Activated CD4-positive, alpha-beta T cell treated with anti-CD3 and anti-CD28 coated beads, Interleukin-2, amount 50 U/mL, for 1 hour (primary cell): Measurements from ENCODE around the gene C2CD3.
A peak's percentile ranks its signal among the peaks of the same experiment; 100 is the strongest.
"Not testable (repeated sequence)": the region's sequence is repeated elsewhere in the genome, so short reads cannot be mapped to it uniquely, and the experiment has no call there.

ENCODE experiments used
- DNase-seq: peaks from one replicate; pipeline ENCODE4 v3.0.0-alpha.2; 2020

C2CD3 gene

GRCh38 chr11:73999581-74000306 lies 171.1 kb downstream of the C2CD3 start:
- DNase-seq: no peak

GRCh38 chr11:73998846-73999575 lies 171.8 kb downstream of the C2CD3 start:
- no peak for DNase-seq

GRCh38 chr11:73997120-73997770 lies 173.6 kb downstream of the C2CD3 start:
- DNase-seq: no peak

- no peak for DNase-seq
These were observed 174.5 kb downstream of the C2CD3 start for GRCh38 chr11:73996161-73996747.

- DNase-seq: no peak
These were observed 175.1 kb downstream of the C2CD3 start for GRCh38 chr11:73995731-73996130.

- DNase-seq: no peak
These were observed 175.6 kb downstream of the C2CD3 start for GRCh38 chr11:73995247-73995646.

- no peak for DNase-seq
These were observed 179.3 kb downstream of the C2CD3 start for GRCh38 chr11:73991471-73992006.

GRCh38 chr11:73990730-73991129 lies 180.1 kb downstream of the C2CD3 start:
- no peak for DNase-seq

- DNase-seq: no peak
These were observed 181.6 kb downstream of the C2CD3 start for GRCh38 chr11:73989156-73989555.

- no peak for DNase-seq
These were observed 182.6 kb downstream of the C2CD3 start for GRCh38 chr11:73988227-73988626.

- DNase-seq: not testable (repeated sequence)
These were observed 185.1 kb downstream of the C2CD3 start for GRCh38 chr11:73985661-73986060.

GRCh38 chr11:73983741-73984538 lies 186.9 kb downstream of the C2CD3 start:
- no peak for DNase-seq

GRCh38 chr11:73982990-73983740 lies 187.6 kb downstream of the C2CD3 start:
- DNase-seq: peak; percentile 91

- DNase-seq: peak; percentile 85
These were observed 188.2 kb downstream of the C2CD3 start, which contains the start of gene UCP2 for GRCh38 chr11:73982595-73982989. UCP2 (minus strand) TSS chr11:73982843; CDS start chr11:73978378, 4,465 bp downstream.

GRCh38 chr11:73981051-73981805 lies 189.6 kb downstream of the C2CD3 start:
- no peak for DNase-seq

GRCh38 chr11:73980001-73980961 lies 190.5 kb downstream of the C2CD3 start:
- DNase-seq: peak; percentile 81

GRCh38 chr11:73978576-73979086 lies 192.2 kb downstream of the C2CD3 start:
- DNase-seq: no peak

- DNase-seq: no peak
These were observed 192.8 kb downstream of the C2CD3 start for GRCh38 chr11:73977856-73978519.
